Measurements from ENCODE around the gene IP6K1.

GRCh38 chr3:49721896-49722781 lies 64.2 kb downstream of the IP6K1 start:
- no peak for TF ChIP-seq CTCF (tag by site-specific recombination; IDR thresholded peaks at IDR 0.05)
- TF ChIP-seq ZNF830 (tag by site-specific recombination; IDR thresholded peaks at IDR 0.05; ENCODE audit: low read depth) = no peak
- TF ChIP-seq ZNF174 (tag by site-specific recombination; IDR thresholded peaks at IDR 0.05) = no peak
- TF ChIP-seq ZNF571 (tag by site-specific recombination; IDR thresholded peaks at IDR 0.05) = no peak
- TF ChIP-seq ZNF274 (IDR thresholded peaks at IDR 0.05; ENCODE audit: low read length) = no peak
- TF ChIP-seq ZNF274 (tag by site-specific recombination; IDR thresholded peaks at IDR 0.05; ENCODE audit: borderline replicate concordance) = no peak
- TF ChIP-seq ZFP41 (tag by site-specific recombination; IDR thresholded peaks at IDR 0.05; ENCODE audit: borderline replicate concordance) = no peak
